ENCODE data around the gene PHC3.

GRCh38 chr3:170149016-170149415 is 32.5 kb downstream of the PHC3 start:
- no peak for TF ChIP-seq CTCF (optimal IDR thresholded peaks at IDR 0.05 in 1 of 3, IDR thresholded peaks at IDR 0.05 in 1 of 3, conservative IDR thresholded peaks at IDR 0.05 in 1 of 3; ENCODE audit: extremely low read depth in 1 of 3, insufficient read depth in 2 of 3, low read length in 3 of 3)
- TF ChIP-seq EZH2 (IDR thresholded peaks at IDR 0.05; ENCODE audit: low read length), result no peak

All from keratinocyte (primary cell).